HG02678 (cell line): Measurements from ENCODE around the gene PLB1.

ENCODE experiments used
- ATAC-seq: cut with Tn5 transposase; IDR thresholded peaks from one replicate; pipeline ENCODE4 v1.9.1; 2021; ENCODE audit warnings: mild to moderate bottlenecking, moderate library complexity; ENCODE audit not compliant: unreplicated experiment

The PLB1 gene

DNA sequence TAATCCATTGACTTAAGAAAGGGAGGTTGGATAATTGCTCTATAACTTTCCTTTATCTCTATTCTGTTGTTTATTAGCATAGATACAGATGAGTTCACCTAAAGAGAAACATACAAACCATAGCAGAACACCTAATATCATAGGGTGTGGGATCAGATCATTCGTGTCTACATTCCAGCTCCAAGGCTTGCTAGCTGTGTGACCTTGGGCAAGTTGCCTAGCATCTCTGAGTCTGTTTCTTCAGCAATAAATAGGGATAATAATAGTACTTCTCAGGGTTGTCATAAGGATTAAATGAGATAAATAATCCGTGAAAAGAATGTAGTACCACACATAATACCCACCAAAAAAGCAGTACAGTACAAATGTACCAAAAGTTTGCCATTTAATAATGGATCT is 126.2 kb downstream of the PLB1 start:
- no peak for ATAC-seq

DNA sequence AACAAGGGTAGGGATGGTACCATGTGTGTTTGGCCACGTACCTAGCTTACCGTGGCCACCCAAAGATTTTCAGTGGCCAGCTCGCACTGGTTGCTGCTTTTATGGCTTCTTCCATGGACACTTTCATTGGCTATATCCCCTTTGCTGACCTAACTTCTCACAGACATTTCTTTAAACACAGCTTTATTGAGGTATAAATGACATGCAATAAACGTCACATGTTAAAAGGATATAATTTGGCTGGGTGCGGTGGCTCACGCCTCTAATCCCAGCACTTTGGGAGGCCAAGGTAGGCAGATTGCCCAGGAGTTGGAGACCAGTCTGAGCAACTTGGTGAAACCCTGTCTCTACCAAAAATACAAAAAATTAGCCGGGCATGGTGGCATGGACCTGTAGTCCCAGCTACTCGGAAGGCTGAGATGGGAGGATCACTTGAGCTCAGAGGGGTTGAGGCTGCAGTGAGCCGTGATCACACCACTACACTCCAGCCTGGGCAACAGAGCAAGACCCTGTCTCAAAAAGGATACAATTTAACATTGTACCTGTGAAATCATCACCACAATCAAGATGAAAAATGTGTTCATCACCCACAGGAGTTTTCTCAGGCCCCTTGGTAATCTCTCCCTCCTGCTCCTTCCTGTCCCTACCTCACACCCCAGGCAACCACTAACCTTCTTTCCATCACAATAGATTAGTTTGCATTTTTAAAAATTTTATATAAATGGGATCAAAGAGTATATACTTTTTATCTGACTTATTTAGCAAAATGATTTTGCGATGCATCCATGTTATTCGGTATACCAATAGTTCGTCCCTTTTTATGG is 127.9 kb downstream of the PLB1 start:
- ATAC-seq: no peak

DNA sequence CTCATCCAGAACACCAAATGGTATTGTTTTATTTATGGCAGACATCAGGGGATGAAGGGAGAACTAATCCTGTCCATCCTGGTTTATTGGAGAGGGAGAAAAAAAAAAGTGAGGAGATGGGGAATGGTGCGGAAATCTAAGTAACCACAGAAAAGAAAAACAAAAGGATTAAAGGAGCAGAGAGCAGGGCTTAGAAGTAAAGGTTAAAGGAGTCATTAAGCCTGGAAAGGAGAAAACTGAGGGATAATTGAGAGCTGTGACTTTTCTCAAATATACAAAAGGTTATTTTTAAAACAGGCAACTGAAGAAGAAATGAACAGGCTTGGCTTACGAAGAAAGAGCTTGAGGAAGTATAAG is 128.6 kb downstream of the PLB1 start:
- no peak for ATAC-seq

DNA sequence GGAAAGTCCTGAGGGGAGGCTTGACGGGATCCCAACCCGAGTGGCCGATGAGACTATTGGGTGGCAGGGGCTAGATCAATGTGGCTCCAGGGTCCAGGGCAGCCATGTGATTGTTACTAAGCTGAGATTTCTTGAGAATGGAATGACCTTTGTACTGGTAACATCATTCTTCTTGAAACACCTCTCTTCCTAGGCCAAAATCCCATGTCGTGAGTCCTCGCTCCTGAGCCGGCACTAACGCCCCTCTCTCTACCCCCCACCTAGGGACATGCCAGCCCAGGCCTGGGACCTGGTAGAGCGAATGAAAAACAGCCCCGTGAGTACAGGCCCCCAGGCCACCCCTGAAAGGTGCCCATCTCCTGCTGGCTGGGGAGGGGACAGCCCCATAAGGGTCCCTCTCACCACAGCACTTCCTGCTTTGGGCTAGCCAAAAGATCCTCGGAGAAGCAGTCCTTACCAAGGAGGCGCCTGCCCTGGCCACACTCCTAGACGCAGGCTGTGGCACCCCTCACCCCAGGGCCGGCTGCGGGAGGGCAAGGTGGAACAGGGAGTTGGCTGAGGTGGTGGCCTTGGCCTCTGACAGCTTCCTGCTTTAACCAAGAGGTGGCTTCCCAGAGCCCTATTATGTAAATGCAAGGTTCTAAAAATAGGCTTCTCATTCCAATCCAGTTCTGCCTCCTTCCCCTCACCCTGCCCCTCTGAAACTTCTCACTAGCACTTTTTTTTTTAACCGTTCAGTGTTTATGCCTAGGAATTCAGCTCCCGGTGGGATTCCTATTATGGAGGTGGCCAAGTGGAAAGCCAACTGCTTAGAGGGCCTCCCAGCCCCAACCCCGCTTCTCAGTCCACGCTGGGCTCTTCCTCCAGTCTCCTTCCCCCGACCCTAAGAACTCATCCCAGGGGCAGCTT is 129.2 kb downstream of the PLB1 start:
- ATAC-seq: no peak

DNA sequence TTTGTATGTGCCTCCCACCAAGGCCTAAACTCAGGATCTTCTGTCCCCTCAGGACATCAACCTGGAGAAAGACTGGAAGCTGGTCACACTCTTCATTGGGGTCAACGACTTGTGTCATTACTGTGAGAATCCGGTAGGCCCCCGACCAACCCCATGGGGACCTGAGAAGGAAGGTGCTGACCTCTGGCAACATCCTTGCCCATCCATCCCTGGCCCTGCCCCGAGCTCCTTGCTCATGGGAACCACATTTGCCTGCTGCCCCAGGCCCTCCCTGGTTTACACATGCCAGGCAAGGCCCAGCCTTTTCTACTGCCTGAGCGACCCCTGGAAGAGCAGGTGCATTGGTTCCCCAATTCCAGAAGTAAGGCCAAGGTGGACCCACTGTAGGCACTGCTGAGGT is 130.5 kb downstream of the PLB1 start:
- no peak for ATAC-seq

DNA sequence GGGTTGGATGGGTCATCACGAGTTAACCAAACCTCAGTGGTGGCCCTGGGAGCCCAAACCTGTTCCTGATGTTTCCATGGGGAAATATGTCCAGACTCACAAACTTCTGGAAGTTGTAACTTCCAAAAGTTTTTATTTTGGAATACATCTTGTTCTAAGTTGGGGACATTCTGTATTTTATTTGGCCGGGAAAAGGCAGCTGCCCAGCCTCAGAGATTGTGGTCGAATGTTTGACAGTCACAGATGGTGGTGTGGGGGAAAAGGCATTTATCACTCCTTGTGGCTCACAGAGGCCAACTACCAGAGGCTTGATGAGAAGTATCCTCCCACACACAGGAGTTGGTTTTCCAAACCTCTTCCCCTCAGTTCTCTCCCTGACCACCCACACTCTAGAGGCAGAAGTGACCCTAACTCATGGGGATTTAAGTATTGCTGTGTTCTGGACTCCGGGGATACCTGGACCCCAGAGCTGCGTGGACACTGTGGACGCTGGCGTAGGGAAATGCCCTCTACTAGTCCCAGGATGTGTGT is 131.1 kb downstream of the PLB1 start:
- ATAC-seq: no peak

DNA sequence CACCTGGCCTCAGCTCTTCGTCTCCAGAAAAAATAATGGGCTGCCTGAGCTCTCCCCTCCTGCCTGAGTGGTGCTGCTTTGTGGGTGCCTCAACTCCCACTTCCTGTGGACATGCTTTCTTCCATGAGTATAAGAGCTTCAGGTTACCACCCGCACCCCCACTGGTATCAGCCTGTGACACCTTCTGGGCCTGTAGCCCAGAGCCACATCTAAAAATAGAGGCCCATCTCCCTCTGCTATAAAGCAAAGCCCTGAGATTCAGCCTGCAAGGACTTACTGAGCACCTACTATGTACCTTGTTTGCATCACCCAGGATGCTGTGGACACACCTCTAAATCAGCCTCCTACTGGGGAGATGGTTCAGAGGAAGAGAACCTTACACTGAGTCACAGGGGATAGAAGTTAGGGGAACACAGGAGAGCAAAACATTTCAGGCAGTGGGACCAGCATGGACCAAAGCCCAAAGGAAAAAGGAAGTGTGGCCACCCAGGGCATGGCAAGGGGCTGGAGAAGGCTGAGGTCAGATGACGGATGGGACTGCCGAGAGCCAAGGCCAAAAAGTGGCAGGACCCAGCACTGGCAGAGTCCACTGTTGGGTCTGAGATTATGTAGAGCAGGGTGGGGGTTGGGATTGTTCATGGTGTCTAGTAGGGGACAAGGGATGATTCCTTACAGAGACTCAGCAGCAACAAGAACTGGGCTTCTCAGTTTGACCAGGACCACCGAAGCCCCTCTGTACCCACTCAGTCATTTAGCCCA is 132.0 kb downstream of the PLB1 start:
- no peak for ATAC-seq

DNA sequence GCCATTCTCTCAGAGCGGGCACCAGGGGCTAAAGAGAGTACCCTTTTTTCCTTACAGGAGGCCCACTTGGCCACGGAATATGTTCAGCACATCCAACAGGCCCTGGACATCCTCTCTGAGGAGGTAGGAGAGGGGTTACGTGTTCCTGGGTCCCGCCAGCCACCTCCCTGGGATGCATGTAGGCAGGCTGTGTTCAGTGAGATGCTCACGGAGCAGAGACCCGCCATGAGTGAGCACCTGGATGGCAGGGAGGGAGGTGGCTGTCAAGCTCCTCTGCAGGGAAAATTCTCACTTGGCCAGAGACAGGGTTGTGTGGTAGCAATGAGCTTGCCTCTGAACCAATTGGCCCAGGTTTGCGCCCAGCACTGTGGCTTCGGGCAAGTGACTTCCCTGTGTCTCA is 132.6 kb downstream of the PLB1 start:
- no peak for ATAC-seq

DNA sequence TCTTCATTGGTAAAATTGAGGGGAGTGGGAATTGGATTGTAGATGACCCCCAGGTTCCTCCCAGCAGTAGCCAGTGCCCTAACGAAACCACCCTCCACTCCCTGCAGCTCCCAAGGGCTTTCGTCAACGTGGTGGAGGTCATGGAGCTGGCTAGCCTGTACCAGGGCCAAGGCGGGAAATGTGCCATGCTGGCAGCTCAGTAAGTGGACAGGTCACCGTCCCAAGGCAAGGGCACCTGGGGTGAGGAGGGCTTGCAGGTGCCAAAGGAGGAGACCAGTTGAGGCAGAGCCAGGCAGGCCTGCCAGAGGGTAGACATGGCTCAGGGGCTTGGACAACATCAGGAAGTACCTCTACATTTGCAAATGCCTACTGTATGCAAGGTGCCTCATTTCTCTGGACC is 133.1 kb downstream of the PLB1 start:
- ATAC-seq: no peak

DNA sequence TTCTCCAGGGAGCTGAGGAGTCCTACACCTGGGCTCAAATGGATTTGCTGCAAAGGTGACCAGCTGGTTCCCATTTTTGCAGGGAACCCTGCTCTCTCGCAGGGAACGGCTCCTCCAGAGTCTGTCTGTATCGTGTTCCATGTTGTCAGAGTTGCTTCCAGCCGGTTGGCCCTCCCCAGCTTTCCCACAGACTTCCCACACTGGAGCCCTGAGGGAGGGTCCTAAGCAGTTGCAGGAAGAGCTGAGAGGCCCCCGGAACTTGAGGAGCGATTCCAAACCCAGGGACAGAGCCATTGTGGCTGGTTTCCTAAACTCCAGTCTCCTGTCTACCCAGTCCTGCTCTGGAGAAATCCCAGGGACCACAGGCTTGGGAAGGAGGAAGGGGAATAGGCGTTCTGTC is 134.1 kb downstream of the PLB1 start:
- no peak for ATAC-seq

DNA sequence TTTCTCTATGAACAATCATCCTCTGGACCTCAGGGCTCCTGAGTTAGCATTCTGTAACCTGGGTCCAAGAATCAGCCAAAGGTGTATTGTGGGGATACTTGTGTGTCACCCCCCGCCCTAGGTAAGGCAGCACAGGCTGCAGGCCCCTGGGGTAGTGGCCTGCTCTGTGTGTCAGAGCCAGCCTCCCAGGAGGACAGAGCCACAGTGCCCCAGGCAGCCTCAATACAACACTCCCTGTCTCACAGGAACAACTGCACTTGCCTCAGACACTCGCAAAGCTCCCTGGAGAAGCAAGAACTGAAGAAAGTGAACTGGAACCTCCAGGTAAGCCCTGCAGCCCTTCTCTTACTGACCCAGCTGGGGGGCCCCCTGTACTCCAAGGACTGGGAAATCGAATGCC is 134.5 kb downstream of the PLB1 start:
- no peak for ATAC-seq

DNA sequence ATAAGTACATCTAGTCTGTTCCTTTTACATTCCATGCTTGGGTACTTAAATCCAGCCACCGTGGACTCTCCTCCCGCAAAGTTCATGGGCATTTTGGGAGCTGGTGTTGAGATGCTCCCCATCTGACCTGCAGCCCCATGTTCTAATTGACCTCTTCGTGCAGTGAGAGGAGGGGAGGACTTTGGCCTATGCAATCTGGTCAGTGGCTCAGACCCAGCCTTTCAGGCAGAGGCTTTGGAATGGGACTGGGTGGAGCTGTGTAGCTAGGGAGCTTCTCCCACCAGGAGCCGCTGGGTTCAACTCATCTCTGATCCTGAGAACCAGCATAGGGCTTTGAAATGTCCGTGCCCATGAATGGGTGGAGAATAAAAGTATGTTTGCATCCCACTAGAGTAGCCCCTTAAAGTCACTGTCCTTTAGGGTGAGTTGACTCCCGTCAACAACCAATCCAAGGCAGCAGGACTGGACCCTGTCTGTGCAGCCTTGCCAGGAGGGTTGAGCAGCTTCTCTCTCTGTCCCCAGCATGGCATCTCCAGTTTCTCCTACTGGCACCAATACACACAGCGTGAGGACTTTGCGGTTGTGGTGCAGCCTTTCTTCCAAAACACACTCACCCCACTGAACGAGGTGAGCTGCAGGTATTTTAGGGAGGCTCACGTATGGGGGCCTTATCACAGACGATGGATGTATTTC is 135.8 kb downstream of the PLB1 start:
- ATAC-seq: no peak

DNA sequence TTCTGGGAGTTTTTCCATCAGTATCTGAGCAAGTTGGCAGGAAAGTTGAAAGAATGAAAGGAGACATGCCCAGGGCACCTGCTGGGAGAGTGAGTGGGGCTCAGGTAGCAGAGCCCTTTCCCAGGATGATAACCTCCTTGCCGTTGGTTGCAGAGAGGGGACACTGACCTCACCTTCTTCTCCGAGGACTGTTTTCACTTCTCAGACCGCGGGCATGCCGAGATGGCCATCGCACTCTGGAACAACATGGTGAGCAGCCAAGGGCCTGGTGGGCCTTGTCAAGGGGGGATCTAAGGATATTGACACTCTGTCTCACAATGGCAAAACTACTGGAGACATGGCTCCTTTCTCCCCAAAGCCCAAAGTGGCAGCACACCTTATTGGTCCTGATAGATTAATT is 136.9 kb downstream of the PLB1 start:
- ATAC-seq: no peak

DNA sequence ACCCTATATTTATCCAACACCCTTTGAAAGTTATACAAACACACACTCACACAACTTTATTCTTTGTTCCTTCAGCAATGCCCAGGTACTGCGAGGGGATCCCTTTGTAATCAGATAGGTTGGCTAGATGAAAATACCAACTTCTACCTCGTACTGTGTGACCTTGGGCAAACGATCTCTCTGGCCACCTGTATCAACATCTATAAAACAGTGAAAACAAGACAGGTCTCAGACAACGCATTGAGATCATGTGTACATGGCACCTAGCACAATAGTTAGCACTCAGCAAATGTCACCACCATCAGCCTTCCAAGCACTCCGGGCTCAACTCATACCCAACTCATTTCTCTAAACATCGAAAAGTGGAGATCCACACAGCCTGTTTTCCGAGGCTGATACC is 137.3 kb downstream of the PLB1 start:
- ATAC-seq: no peak

DNA sequence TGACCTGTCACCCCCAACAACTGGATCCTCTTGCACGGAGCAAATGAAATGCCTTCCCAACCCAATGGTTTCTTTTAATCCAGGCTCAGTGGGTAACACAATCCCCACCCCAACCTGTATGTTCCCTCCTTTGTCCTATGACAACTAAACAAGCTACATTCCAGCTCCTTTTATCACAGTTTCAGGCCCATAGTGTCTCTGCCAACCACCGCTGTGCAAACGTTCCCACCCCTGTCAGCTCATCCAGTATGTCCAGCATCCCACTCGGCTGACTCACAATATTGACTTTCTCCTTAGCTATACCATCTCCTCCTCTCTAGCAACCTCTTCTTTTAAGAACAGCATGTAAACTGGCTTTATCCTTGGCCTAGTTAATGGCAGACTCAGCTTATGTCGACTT is 137.9 kb downstream of the PLB1 start:
- ATAC-seq: no peak

DNA sequence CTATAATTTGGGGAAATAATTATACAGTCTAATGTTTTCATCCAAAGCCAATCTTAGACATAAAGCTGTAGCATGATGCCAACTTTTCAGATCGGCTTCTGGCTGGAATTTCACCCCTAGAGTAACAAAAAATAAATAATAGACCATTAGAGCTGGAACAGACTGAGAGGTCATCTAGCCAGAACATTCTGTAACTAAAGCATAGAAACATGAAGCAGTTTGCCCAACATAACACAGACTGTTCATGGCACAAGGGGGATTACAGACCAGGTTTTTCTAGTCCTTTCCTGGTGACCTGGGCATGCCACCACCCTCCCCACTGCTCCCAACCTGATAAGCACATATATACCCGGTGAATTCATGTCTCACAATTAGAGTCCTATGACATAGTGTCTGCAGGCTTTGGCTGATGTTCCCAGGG is 139.3 kb downstream of the PLB1 start:
- ATAC-seq: no peak

DNA sequence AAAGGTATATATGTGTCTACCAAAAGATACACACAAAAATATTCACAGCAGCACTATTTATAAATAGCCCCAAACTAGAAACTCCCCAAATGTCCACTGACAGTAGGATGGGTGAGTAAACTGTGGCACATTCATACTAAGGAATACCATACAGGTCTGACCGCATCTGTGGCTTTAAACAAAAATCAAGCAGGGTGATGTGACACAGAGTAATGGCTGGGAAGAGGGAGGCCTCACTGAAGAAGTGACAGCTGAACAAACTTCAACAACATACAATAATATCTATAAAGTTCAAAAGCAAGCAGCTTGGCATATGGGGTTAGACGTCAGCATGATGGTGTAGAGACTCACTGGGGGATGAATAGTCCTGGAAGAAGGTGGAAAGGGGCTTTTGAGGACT is 140.6 kb downstream of the PLB1 start:
- ATAC-seq: no peak

DNA sequence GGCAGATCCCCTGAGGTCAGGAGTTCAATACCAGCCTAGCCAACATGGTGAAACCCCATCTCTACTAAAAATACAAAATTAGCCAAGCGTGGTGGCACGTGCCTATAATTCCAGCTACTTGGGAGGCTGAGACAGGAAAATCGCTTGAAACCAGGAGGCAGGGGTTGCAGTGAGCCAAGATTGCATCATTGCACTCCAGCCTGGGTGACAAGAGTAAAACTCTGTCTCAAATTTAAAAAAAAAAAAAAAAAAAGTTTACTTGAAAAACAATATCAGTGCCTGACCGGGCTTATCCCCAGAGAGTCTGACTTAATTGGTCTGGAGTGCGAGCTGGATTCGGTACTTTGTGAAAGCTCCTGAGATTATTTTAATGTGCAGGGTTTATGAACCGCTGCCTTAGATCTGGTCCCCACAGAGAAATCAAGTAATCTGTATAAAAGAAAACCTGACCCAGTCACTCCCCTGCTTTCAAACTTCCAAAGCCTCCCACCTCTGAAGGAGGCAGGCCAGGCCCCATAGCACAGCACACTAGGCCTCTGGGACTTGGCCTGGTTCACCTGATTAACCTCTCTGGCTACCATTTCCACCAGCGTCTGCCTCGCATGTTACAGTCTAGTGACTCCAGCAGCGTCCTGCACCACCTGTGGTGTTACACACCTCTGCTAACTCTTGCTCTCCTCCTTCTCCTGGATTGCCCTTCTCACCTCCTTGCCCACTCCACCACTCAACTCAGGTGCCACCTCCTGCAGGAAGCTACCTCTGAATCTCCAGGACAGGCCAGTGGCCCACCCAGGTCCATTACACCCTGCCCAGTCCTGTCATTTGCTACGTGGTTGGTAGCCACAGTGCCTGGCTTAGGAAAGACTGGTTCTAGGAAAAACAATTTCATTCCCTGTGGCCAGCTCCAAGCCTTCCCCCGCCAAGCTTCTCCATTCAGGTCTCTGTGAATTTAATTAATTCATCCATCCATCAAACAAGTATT is 141.5 kb downstream of the PLB1 start:
- no peak for ATAC-seq

DNA sequence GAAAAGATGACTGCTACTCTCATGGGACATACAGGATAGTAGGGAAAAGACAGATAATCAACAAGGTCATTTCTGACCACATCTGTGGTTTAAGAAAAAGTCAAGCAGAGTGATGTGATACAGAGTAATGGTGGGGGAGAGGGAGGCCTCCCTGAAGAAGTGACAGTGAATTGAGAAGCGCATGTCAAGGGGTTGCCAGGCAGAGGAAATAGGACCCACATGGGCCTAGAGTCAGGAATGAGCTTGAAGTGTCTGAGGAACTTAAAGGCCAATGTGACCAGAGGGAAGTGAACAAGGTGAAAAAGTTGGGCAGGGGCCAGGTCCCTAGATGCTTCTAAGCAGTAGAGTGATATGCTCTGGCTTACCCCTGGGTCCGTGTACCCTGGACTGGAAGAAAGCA is 142.2 kb downstream of the PLB1 start:
- no peak for ATAC-seq
